Retinal pigment epithelial cell (primary cell): ENCODE results near the gene BATF3.
"Not testable (repeated sequence)": the region's sequence is repeated elsewhere in the genome, so short reads cannot be mapped to it uniquely, and the experiment has no call there.

Experiments
- DNase-seq: peaks from one replicate; pipeline ENCODE4 v3.0.0-alpha.2; 2010; ENCODE audit warnings: low read depth
- H3K4me3 ChIP-seq: 2 replicates; pipeline ENCODE4 v1.5.1; 2011; ENCODE audit warnings: mild to moderate bottlenecking, low read length, control low read depth, moderate library complexity
- CTCF ChIP-seq: conservative IDR thresholded peaks from 2 replicates; pipeline ENCODE4 v1.5.1; 2011; ENCODE audit warnings: low read depth, low read length, control low read depth, inconsistent platforms

Gene BATF3

DNA sequence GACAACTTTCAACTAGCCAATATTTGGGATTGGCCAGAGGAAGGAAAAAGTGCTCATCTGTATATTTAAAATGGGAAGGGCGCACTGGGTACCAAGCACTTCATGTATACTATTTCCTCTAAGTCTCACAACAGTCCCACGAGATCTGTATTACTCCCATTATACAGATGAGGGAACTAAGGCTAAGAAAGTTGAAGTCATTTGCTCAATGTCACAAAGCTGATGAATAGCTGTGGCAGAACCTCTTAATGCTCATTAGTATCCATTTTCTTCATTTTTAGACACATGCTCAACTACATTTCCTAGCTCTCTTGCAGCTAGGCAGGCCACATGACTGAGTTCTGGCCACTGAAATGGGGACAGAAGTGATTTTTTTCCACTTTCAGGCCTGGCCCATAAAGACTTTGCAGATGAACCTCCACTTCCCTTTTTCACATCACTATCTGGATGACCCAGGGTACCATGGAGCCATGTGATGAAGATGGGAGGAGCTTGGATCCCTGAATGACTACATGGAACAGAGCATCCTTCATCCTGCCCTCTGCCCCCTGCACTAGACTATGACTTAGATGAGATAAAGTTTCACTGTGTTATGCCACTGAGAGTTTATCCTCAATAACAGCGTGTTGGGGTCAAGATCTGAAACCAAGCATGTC, 59.3 kb downstream of the BATF3 start:
- no peak for DNase-seq
- H3K4me3 ChIP-seq, result no peak overlapping the region
- TF ChIP-seq CTCF, result no peak

DNA sequence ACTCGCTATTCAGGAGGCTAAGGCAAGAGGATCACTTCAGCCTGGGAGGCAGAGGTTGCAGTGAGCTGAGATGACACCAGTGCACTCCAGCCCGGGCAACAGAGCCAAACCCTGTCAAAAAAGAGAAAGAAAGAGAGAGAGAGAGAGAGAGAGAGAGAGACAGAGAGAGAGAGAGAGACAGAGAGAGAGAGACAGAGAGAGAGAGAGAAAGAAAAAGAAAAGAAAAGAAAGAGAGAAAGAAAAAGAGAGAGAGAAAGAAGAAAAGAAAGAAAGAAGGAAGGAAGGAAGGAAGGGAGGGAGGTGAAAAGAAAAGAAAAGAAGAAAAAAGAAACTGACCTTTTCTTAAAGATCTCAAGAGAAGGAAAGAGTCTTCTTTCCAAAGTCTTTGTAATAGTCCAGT, 60.1 kb downstream of the BATF3 start:
- not testable (repeated sequence) for H3K4me3 ChIP-seq, DNase-seq

DNA sequence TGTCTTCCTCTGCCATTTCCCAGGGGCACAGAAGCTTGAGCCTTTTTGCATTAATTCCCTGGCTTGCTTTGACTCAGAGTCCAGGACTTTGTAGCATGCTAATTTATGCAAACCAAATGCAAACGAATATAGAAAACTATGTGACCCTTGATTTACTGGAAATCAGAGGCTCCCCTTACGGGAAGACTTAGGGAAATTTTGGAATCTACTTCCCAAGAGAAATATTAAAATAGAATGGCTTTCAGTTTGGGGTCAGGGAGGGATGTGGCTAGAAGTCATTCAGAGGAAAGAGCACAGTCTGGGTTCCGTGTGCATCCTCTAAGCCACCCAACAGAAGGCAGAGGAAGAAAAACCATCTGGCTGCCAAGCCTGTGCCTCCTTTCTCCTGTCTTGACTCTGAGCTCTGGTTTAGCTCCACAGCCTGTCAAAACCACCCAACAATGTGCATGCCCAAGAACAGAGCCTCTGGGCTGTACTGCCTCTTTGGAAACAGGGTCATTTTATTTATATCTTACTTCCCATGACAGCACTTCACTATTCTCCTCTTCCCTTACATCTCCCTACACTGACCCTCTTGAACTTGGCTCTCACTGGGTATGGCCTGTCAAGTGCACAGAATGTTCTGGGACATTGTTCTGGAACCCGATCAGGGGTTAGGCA, 61.0 kb downstream of the BATF3 start:
- H3K4me3 ChIP-seq, result no peak overlapping the region
- no peak for DNase-seq
- no peak for TF ChIP-seq CTCF

GRCh38 chr1:212637902-212638301, 61.7 kb downstream of the BATF3 start:
- DNase-seq, result no peak
- H3K4me3 ChIP-seq, result no peak overlapping the region
- no peak for TF ChIP-seq CTCF
